GM12874 (cell line): ENCODE measurements around the gene IGF2BP3.

Experiments
- CTCF ChIP-seq: IDR thresholded peaks from 2 replicates; pipeline ENCODE4 v1.5.1; 2011; ENCODE audit warnings: low read depth, mild to moderate bottlenecking, control low read depth, low read length, moderate library complexity; ENCODE audit not compliant: insufficient read depth

IGF2BP3 gene

GRCh38 chr7:23350466-23350865 is 119.8 kb downstream of the IGF2BP3 start:
- TF ChIP-seq CTCF: no peak

DNA sequence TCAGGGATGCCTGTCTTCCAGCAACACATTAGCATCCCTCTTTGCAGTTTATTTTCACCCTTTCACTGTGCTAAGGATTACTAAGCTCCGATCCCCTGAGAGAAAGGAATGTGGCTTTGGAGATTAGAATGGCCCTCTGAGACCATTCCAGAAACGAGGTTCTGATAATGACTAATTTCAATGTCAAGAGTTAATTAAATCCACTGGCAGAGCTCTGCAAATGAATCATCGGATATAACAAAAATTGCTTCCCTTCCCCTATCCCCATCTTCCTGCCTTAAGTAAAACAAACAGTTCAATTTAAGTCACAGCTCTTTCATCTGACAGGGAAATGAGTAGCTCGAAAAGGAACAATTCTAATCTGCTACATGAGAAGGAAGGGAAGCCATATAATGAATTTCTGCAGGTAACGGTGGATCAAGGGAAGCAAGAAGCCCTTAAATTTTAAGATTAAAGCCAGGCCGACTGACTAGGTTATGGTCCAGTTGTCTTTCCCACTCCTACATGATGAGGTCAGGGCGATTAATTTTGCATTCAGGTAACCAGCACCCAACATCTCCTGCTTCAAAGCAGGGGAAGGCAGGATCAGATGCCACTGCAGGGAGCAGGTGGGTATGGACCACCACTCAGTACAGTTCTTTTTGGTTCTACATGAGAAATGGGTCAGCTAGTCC is 120.7 kb downstream of the IGF2BP3 start:
- no peak for TF ChIP-seq CTCF

GRCh38 chr7:23347682-23348180 is 122.6 kb downstream of the IGF2BP3 start:
- no peak for TF ChIP-seq CTCF

DNA sequence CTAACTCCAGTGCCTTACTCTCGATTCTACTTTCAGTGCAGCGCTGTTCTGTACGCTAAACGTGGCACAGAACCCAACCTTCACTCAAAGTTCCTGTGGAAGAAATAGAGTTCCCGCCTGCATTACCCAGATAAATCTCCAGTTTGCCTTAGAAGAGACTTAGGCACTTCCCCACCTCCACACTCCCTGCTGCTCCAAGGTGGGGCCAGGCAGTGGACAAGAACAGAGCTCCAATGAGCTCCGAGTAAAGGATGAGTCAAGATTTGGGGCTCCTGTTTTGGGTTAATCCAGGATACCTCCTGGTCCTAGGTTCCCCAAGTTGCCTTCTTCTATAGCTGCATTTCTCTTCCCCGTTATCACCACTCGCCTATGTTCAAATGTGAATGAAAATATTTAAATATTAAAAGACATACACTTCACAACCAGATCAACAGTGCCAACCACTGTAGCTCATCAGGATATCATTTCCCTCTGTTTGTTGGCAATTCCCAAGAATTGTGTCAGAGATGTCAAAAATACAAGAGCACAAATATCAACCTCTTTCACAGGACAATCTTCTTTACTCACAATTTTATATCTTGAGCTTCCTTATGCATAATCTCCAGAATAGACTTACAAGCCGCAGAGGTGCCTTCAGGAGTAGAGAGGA is 123.1 kb downstream of the IGF2BP3 start:
- TF ChIP-seq CTCF: no peak

GRCh38 chr7:23346316-23346715 is 124.0 kb downstream of the IGF2BP3 start:
- no peak for TF ChIP-seq CTCF

DNA sequence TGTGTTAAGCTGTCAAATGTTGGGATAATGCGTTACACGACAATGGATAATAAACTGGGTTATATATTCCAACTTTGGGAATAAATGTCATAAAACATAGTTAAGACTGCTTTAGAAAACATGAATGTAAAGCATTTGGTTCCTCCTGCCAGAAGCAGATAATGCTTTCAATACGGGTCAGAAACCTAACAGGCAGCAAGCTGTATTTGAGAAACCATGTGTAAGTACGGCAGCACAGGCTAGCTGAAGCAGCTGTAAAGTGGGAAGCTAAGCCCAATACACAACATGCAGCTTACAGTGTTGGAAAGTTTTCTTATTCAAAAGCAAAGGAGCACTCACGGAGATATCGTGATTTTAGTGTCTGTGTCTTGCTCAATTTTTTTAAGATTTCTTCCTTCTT is 124.7 kb downstream of the IGF2BP3 start:
- TF ChIP-seq CTCF: no peak

DNA sequence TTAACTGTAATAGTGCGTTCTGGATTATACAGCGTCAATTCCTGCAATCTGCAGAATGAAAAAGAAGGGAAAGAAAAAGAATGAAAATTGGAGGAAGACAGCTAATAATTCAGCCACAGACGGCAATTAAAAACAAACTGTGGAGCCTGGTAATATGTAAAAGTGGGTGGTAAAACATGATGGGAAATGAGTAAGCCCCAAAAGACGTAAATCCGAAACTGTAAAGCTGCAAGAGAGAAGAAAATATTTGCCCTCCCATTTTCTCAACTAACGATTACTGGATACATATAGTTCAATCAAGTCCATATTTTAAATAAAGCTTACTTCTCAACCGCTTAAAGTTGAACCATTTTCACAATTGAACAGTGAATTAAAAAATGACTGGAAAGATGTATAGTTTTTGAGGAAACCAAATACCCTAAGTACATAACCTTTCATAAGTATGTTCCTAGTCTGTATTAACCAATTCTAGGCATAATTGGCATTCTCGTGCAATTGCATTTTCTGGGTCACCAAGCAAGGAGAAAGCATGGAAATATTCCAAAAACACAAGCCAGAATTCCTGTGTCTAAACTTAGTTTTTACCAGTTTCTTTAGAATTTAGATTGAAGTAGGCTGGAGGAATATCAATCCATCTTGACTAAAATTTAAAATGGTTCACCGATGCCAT is 126.3 kb downstream of the IGF2BP3 start:
- TF ChIP-seq CTCF: no peak
